K562 (cell line): Measurements from ENCODE around the gene PDZK1IP1. TPM values are rescaled to one million over a fixed set of nuclear protein-coding genes. Genes with fewer than 3 reads are reported as not detected.
A peak's percentile ranks its signal among the peaks of the same experiment; 100 is the strongest.

Experiments
- BHLHE40 ChIP-seq: IDR thresholded peaks from 2 replicates; pipeline ENCODE4 v1.6.1; 2011; ENCODE audit warnings: low read length, improper control_type of control experiment
- CAMTA2 ChIP-seq: fragments of 250-450 bp; sonication (Bioruptor Pico); conservative IDR thresholded peaks from 2 replicates; pipeline ENCODE4 v1.5.1; 2022
- FOXK2 ChIP-seq, 2 experiments: fragments of 450-650 bp; IDR thresholded peaks in 1 of 2; conservative IDR thresholded peaks in 1 of 2; 2 replicates each; pipeline ENCODE4 v1.6.1; 2016; ENCODE audit warnings: low read depth in 2 of 2, mild to moderate bottlenecking in 1 of 2
- GATA2 ChIP-seq: sonication (generic); formaldehyde crosslinking; IDR thresholded peaks from 2 replicates; pipeline ENCODE4 v1.4.0; 2020; ENCODE audit warnings: mild to moderate bottlenecking, missing genetic modification reagents
- KHSRP ChIP-seq: fragments of 450-650 bp; IDR thresholded peaks from 2 replicates; pipeline ENCODE4 v1.6.1; 2017
- MAZ ChIP-seq, 2 experiments: fragments of 450-650 bp in 1 of 2; sonication (generic) in 1 of 2; formaldehyde crosslinking; IDR thresholded peaks in 1 of 2; conservative IDR thresholded peaks in 1 of 2; 2 replicates each; pipeline versions ENCODE4 v1.4.0 to v1.5.0; 2020; ENCODE audit warnings: mild to moderate bottlenecking in 1 of 2, missing genetic modification reagents in 1 of 2
- NRF1 ChIP-seq, 2 experiments: fragments of 450-650 bp; IDR thresholded peaks in 1 of 2; conservative IDR thresholded peaks in 1 of 2; 2 replicates each; pipeline ENCODE4 v1.6.1; 2014; ENCODE audit warnings: mild to moderate bottlenecking in 2 of 2
- TRIM28 ChIP-seq: fragments of 450-650 bp; IDR thresholded peaks from 2 replicates; pipeline ENCODE4 v1.6.1; 2017
- ZBTB11 ChIP-seq, 3 experiments: fragments of 200-800 bp in 1 of 3; fragments of 250-450 bp in 1 of 3; fragments of 450-650 bp in 1 of 3; sonication (Bioruptor Pico) in 1 of 3; sonication (Bioruptor generic) in 1 of 3; formaldehyde crosslinking in 1 of 3; IDR thresholded peaks; 2 replicates each; pipeline versions ENCODE4 v1.6.1 to v1.8.0; 2016 to 2022; ENCODE audit warnings: mild to moderate bottlenecking in 2 of 3, missing genetic modification characterization in 2 of 3, missing compliant biosample characterization in 1 of 3, moderate library complexity in 1 of 3
- ZBTB40 ChIP-seq, 2 experiments: fragments of 450-650 bp in 1 of 2; sonication (generic) in 1 of 2; formaldehyde crosslinking in 1 of 2; IDR thresholded peaks; 2 replicates each; pipeline versions ENCODE4 v1.7.1 to v1.9.0; 2016 to 2022; ENCODE audit warnings: inconsistent platforms in 1 of 2, mild to moderate bottlenecking in 1 of 2, missing genetic modification reagents in 1 of 2
- ZC3H8 ChIP-seq: fragments of 450-650 bp; IDR thresholded peaks from 2 replicates; pipeline ENCODE4 v1.6.1; 2017
- polyA plus RNA-seq, 8 experiments: library from polyadenylated mRNA; depleted of rRNA in 4 of 8; stranded (reverse) in 5 of 8; unstranded in 3 of 8; fragments of >200 nt; fragmentation: Nextera tagmentation in 2 of 8; fragmentation: Illumina TruSeq in 1 of 8; extraction: Ambion mirVana in 2 of 8; extraction: Trizol in 1 of 8; gene quantifications; 2 replicates each; pipeline versions ENCODE4 v1.2.1 to v1.2.3, GENCODE V29; 2011 to 2014; ENCODE audit warnings: inconsistent platforms in 1 of 8, missing spikeins in 1 of 8
- total RNA-seq, 7 experiments: library from RNA; depleted of rRNA in 6 of 7; stranded (reverse); fragments of >200 nt in 6 of 7; fragmentation: Illumina TruSeq in 2 of 7; extraction: Trizol in 2 of 7; gene quantifications; 2 replicates each; pipeline versions ENCODE4 v1.2.1 to v1.2.3, GENCODE V29; 2011 to 2021; ENCODE audit warnings: low replicate concordance in 1 of 7

PDZK1IP1 gene
- total and polyA plus RNA-seq, 9 of the 15 experiments (the other 6 are each of a cell fraction or from before 2014, with no cell fraction given): 0.17 to 0.68 (median 0.53) TPM; not detected in 2

DNA sequence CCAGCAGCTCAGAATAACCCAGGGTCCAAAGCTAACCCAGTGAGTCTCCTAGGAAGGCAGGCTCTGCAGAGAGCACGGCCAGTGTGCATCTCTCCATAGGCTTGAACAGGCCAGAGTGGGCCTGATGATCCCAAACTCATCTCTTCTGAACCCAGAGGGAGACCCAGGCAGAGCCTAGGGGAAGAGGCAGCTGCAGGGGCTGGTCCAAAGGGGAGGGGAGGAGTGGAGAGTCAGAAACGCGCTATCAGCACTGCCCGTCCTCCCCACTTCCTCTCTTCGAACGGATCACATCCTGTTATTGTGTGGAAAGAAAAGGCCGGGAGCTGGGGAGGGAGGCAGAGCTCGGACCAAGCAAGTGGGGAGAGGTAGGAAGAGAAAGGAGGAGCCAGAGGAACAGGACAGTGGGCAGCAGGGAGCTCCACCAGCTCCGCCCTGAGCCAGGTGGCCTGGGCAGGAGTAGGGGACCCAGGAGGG, 22.0 kb upstream of the PDZK1IP1 start (continued):
- TF ChIP-seq ZBTB40 (IDR thresholded peaks at IDR 0.05) (peak; percentile 84), ZBTB40 (CRISPR knock-in tag; IDR thresholded peaks at IDR 0.05) (no peak), ZBTB11 (CRISPR knock-in tag; IDR thresholded peaks at IDR 0.05) (peak in 1 of 3 experiments; percentile 35; a peak in 1 of 6 replicates), FOXK2 (conservative IDR thresholded peaks at IDR 0.05 in 1 of 2, IDR thresholded peaks at IDR 0.05 in 1 of 2; ENCODE audit: low read depth in 2 of 2) (0 out of 4 replicates have a peak, but pooled peaks have one; percentile 17 to 30), ZC3H8 (no peak), CAMTA2 (CRISPR knock-in tag) (no peak), BHLHE40 (peak; percentile 26; the same call in 1 of the 2 replicates), MAZ (CRISPR knock-in tag; conservative IDR thresholded peaks at IDR 0.05 in 1 of 2, IDR thresholded peaks at IDR 0.05 in 1 of 2) (peak in 1 of 2 experiments; percentile 57; a peak in 2 of 4 replicates), GATA2 (no peak), NRF1 (conservative IDR thresholded peaks at IDR 0.05 in 1 of 2, IDR thresholded peaks at IDR 0.05 in 1 of 2) (0 out of 4 replicates have a peak, but pooled peaks of 1 of the 2 experiments have one; percentile 24), TRIM28 (no peak), KHSRP (no peak)
